Retina (tissue), 1 donor: ENCODE data around the gene AXL.
A peak's percentile ranks its signal among the peaks of the same experiment; 100 is the strongest.
"Not testable (repeated sequence)": the region's sequence is repeated elsewhere in the genome, so short reads cannot be mapped to it uniquely, and the experiment has no call there.

Experiments
- DNase-seq: peaks from one replicate; pipeline ENCODE4 v3.0.0-alpha.2; 2016

The AXL gene

GRCh38 chr19:41206926-41207750 is 11.9 kb upstream of the AXL start:
- DNase-seq, result no peak

GRCh38 chr19:41214161-41214560 is 4.9 kb upstream of the AXL start:
- no peak for DNase-seq

GRCh38 chr19:41217741-41218140 is 1.3 kb upstream of the AXL start:
- DNase-seq, result no peak

- DNase-seq, result no peak
These were observed 791 bp upstream of the AXL start for GRCh38 chr19:41218249-41218614.

GRCh38 chr19:41219924-41220567 is 1.0 kb downstream of the AXL start:
- DNase-seq, result no peak

GRCh38 chr19:41220811-41221210 is 1.8 kb downstream of the AXL start:
- DNase-seq, result no peak

- DNase-seq, result no peak
These were observed 2.6 kb downstream of the AXL start for GRCh38 chr19:41221514-41222205.

- DNase-seq, result no peak
These were observed 3.2 kb downstream of the AXL start for GRCh38 chr19:41222240-41222639.

GRCh38 chr19:41223431-41224234 is 4.6 kb downstream of the AXL start:
- no peak for DNase-seq

GRCh38 chr19:41224632-41225031 is 5.6 kb downstream of the AXL start:
- DNase-seq, result no peak

GRCh38 chr19:41225238-41226052 is 6.4 kb downstream of the AXL start:
- peak; percentile 71 for DNase-seq

- peak; percentile 82 for DNase-seq
These were observed 7.2 kb downstream of the AXL start for GRCh38 chr19:41226053-41226873.

GRCh38 chr19:41226874-41227390 is 7.9 kb downstream of the AXL start:
- DNase-seq, result no peak

- DNase-seq, result no peak
These were observed 9.5 kb downstream of the AXL start for GRCh38 chr19:41228486-41228885.

- not testable (repeated sequence) for DNase-seq
These were observed 10.3 kb downstream of the AXL start for GRCh38 chr19:41229338-41229737.

GRCh38 chr19:41230067-41230857 is 11.2 kb downstream of the AXL start:
- DNase-seq, result no peak

- no peak for DNase-seq
These were observed 13.7 kb downstream of the AXL start for GRCh38 chr19:41232686-41233085.

GRCh38 chr19:41233748-41234240 is 14.8 kb downstream of the AXL start:
- no peak for DNase-seq

GRCh38 chr19:41234512-41235168 is 15.6 kb downstream of the AXL start:
- DNase-seq, result no peak
